IgD-negative memory B cell (primary cell): ENCODE results near the gene ZNRF3. TPM values are rescaled to one million over a fixed set of nuclear protein-coding genes. Genes with fewer than 3 reads are reported as not detected.

Experiments
- H3K27ac Mint-ChIP-seq, 3 donors: one replicate each; pipeline ENCODE4 v1.8.0; 2020 to 2022; ENCODE audit warnings: mild to moderate bottlenecking in 3 of 3, mixed read lengths in 3 of 3, moderate library complexity in 1 of 3
- H3K27me3 Mint-ChIP-seq: one replicate; pipeline ENCODE4 v1.8.0; 2021; ENCODE audit warnings: mixed read lengths
- H3K36me3 Mint-ChIP-seq: one replicate; pipeline ENCODE4 v1.8.0; 2020; ENCODE audit warnings: mild to moderate bottlenecking, mixed read lengths
- H3K4me1 Mint-ChIP-seq, 3 donors: one replicate each; pipeline ENCODE4 v1.8.0; 2020 to 2022; ENCODE audit warnings: mixed read lengths in 3 of 3, mild to moderate bottlenecking in 1 of 3
- H3K4me3 Mint-ChIP-seq, 4 donors: one replicate each; pipeline ENCODE4 v1.8.0; 2020 to 2022; ENCODE audit warnings: mild to moderate bottlenecking in 4 of 4, mixed read lengths in 4 of 4, moderate library complexity in 3 of 4
- H3K9me3 Mint-ChIP-seq, 3 donors: one replicate each; pipeline ENCODE4 v1.8.0; 2020 to 2021; ENCODE audit warnings: mixed read lengths in 3 of 3, mild to moderate bottlenecking in 1 of 3
- polyA plus RNA-seq: library from polyadenylated mRNA; unstranded; fragments of 300-500 nt; fragmentation: Illumina TruSeq; gene quantifications from one replicate; pipeline ENCODE4 v1.2.3, GENCODE V29; 2021

The ZNRF3 gene
- polyA plus RNA-seq, 1 donor from 2014 or later, result 0.16 TPM

- H3K27me3 Mint-ChIP-seq, result peaks cover 4% of the 10 kb centered on the region
- H3K4me3 Mint-ChIP-seq, result no peak overlapping the region
- H3K36me3 Mint-ChIP-seq, result peaks cover 1% of the 10 kb centered on the region
- H3K27ac Mint-ChIP-seq, result no peak overlapping the region
- no peaks in the 10 kb centered on the region for H3K9me3 Mint-ChIP-seq
- H3K4me1 Mint-ChIP-seq, result no peaks in the 10 kb centered on the region
Observed at GRCh38 chr22:29056472-29056871, 173.1 kb downstream of the ZNRF3 start.

GRCh38 chr22:29060251-29060869, 177.0 kb downstream of the ZNRF3 start:
- peaks cover 18% of the 10 kb centered on the region for H3K27me3 Mint-ChIP-seq
- no peaks in the 10 kb centered on the region for H3K9me3 Mint-ChIP-seq
- H3K4me3 Mint-ChIP-seq, result no peak overlapping the region
- peaks cover 0 to 3% (median 3%) of the 10 kb centered on the region in 3 donors for H3K4me1 Mint-ChIP-seq
- H3K36me3 Mint-ChIP-seq, result no peaks in the 10 kb centered on the region
- no peak overlapping the region for H3K27ac Mint-ChIP-seq

DNA sequence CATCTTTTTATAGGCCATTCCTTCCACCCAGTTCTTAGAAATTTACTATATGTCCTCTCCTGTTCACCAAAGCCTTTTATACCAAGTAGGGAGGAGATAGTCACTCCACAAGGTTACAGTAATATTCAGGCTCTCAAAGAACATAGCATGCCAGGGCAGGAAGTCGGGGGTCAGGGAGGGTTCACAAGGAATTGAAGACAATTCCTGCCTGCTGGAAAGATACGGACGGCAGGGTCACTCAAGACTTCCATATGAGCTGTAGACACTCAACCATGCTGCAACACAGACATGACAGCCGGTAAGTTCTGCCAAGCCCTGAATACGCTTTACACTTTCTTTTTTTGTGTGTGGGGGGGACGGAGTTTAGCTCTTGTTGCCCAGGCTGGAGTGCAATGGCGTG, 177.6 kb downstream of the ZNRF3 start:
- peaks cover 19% of the 10 kb centered on the region for H3K27me3 Mint-ChIP-seq

GRCh38 chr22:29061773-29062172, 178.4 kb downstream of the ZNRF3 start, which contains the start of gene C22orf31:
Gene C22orf31, minus strand, starts transcription at chr22:29061831. Its CDS starts 39 bp downstream, at chr22:29061792.
- no peak within 1 kb of the TSS for H3K27ac Mint-ChIP-seq

More for the DNA sequence above, 177.6 kb downstream of the ZNRF3 start:
- Mint-ChIP-seq H3K4me3 (no peak overlapping the region), H3K9me3 (no peaks in the 10 kb centered on the region), H3K27ac (no peak overlapping the region), H3K36me3 (no peaks in the 10 kb centered on the region), H3K4me1 (peaks cover 0 to 6% (median 3%) of the 10 kb centered on the region in 3 donors)

DNA sequence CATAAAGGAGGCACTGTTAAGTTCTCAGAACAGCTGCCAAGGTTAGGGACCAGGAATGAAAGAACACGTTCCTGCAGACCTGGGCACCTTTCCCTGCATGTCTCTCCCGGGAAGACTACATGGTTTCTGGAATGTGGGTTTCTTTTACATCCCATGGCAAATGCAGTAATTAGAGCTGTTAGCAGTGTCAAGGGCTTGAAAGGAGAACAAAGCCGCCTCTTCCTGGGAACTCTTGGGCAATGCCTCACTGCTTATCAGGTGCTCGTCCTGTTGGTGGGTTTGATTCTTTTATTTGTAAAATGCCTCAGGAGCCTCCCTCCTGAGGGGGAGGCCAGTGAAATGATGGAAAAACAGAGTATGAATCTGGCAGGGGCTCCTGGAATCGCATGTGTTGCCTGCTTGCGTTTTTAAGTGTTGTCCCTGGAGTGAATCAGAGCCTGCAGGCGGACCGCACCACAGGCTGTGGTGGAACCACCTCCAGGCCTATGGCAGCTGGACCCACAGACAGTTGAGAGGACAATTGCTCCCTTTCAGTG, 179.0 kb downstream of the ZNRF3 start:
- no peaks in the 10 kb centered on the region for H3K9me3 Mint-ChIP-seq
- H3K27ac Mint-ChIP-seq, result no peak overlapping the region
- no peak overlapping the region for H3K4me3 Mint-ChIP-seq
- peaks cover 0 to 12% (median 3%) of the 10 kb centered on the region in 3 donors for H3K4me1 Mint-ChIP-seq
- peaks cover 19% of the 10 kb centered on the region for H3K27me3 Mint-ChIP-seq
- H3K36me3 Mint-ChIP-seq, result no peaks in the 10 kb centered on the region

More at GRCh38 chr22:29061773-29062172, 178.4 kb downstream of the ZNRF3 start, which contains the start of gene C22orf31:
- peaks cover 0 to 10% (median 3%) of the 10 kb centered on the region in 3 donors for H3K4me1 Mint-ChIP-seq
- H3K27me3 Mint-ChIP-seq, result peaks cover 19% of the 10 kb centered on the region
- H3K9me3 Mint-ChIP-seq, result no peaks in the 10 kb centered on the region
- no peak within 1 kb of the TSS for H3K4me3 Mint-ChIP-seq
- no peaks in the 10 kb centered on the region for H3K36me3 Mint-ChIP-seq

DNA sequence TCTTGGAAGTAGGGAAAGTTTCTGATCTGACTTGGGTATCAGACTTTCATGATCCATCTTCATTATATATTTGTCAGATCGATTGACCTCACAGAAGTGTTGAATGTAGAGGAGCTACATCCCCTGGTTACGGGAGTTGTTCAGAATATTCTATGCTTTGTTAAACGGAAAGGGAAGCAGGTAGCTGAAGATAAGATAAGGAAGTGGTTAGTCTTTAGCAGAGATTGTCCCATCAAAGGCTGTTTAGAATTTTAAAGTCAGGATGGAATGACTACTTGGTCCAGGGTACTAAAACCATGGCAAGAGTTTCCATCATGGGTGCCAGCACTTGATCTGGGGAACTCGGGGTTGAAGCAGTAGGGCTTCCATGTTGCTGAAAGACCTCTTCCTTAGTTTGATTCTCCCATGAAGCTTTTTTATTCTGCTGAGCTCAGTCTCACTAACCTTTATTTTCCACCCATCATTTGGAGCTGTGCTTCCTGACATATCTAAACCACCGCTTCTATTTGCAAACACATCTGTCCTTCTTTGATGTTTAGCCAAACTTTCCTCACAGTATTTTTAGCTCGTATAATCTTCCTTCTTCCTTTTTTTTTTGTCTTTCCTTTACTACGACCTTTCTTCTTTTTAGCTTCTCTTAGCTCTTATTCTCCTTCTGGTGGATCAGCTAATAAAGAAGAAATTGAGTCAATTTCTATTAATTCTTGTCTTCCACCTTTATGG, 182.3 kb downstream of the ZNRF3 start:
- Mint-ChIP-seq H3K4me1 (peaks cover 0 to 12% (median 3%) of the 10 kb centered on the region in 3 donors), H3K36me3 (no peaks in the 10 kb centered on the region), H3K4me3 (no peak overlapping the region), H3K27me3 (peaks cover 30% of the 10 kb centered on the region), H3K27ac (no peak overlapping the region), H3K9me3 (no peaks in the 10 kb centered on the region)

DNA sequence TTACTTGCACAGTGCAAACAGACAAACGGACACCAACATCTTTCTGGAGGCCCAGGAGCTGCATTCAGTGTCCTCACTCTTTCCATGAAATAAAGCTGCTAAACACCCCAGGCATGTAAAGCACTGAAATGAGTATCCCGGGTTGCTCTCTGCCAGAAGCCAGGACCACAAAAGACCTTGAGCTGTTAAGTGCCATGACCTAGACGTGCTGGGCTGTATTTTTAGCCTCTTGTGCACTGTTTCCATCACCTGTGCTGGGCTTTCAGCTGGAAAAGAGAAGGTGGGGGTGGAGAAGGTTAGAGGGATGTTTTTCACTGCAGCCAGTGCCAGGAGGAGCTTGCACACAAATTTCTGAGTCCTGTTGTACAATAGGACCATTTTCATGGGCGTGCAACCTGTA, 186.1 kb downstream of the ZNRF3 start:
- H3K27ac Mint-ChIP-seq, result peak overlapping the region in 1 of 3 donors; percentile 59

DNA sequence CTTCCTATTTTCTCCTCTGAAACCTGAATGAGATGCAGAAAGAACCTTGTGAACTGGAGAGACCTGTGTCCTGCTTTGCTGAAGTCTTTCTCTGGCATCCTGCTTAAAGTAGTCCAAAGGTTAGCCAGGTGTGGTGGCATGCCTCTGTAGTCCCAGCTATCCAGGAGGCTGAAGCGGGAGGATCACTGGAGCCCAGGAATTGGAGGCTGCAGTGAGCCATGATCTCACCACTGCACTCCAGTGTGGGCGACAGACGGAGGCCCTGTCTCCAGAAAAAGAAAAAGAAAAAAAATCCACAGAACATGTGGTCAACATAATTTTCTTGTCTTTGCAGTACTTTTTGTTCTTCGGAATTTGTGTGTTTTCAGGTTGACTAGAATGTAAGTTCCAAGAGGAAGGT, 187.1 kb downstream of the ZNRF3 start:
- Mint-ChIP-seq H3K36me3 (no peaks in the 10 kb centered on the region), H3K4me1 (peaks cover 4 to 19% (median 11%) of the 10 kb centered on the region in 3 donors), H3K27me3 (peaks cover 46% of the 10 kb centered on the region)

More for the DNA sequence above, 186.1 kb downstream of the ZNRF3 start:
- peaks cover 44% of the 10 kb centered on the region for H3K27me3 Mint-ChIP-seq
- no peaks in the 10 kb centered on the region for H3K9me3 Mint-ChIP-seq
- H3K36me3 Mint-ChIP-seq, result no peaks in the 10 kb centered on the region
- H3K4me3 Mint-ChIP-seq, result no peak overlapping the region
- peaks cover 4 to 19% (median 11%) of the 10 kb centered on the region in 3 donors for H3K4me1 Mint-ChIP-seq

GRCh38 chr22:29071261-29072045, 188.1 kb downstream of the ZNRF3 start:
- H3K27ac Mint-ChIP-seq, result no peak overlapping the region
- H3K9me3 Mint-ChIP-seq, result peaks cover 0 to 2% (median 0%) of the 10 kb centered on the region in 3 donors
- peaks cover 4 to 13% (median 11%) of the 10 kb centered on the region in 3 donors for H3K4me1 Mint-ChIP-seq
- H3K36me3 Mint-ChIP-seq, result no peaks in the 10 kb centered on the region
- H3K27me3 Mint-ChIP-seq, result peaks cover 52% of the 10 kb centered on the region
- H3K4me3 Mint-ChIP-seq, result peak overlapping the region; percentile 71 to 93 (median 84)

More for the DNA sequence above, 187.1 kb downstream of the ZNRF3 start:
- H3K9me3 Mint-ChIP-seq, result no peaks in the 10 kb centered on the region
- peak overlapping the region in 2 of 4 donors; percentile 36 to 76 for H3K4me3 Mint-ChIP-seq
- H3K27ac Mint-ChIP-seq, result no peak overlapping the region

DNA sequence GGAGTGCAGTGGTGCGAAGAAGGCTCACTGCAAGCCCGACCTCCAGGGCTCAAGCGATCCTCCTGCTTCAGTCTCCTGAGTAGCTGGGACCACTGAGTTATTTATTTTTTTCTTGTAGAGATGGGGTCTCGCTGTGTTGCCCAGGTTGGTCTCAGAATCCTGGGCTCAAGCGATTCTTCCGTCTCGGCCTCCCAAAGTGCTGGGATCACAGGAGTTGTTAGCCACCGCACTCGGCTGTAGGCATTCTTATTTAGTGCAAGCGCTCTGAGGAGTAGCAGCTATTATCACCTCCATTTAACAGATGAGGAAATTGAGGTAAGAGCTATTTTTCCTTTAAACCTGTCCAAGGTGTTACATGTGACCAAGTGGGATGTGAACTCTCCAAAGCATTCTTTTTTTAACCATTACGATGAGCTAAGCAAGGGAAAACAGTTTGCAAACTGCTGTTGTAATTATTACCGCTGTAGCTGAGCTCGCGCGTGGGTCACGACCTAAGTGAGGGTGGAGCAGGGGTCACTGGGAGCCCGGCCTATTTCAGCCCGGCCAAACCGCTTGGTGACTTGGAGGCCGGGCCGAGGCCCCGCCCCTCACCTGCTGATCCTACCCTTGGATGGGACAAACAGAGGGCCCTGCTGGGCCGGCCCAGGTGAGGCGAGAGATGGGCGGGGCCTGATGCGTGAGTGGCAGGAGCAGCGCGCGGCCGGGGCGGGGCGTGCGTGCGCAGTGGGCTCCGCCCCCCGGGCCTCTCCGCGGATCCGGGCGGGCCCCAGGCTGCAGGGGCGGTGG, 189.0 kb downstream of the ZNRF3 start:
- Mint-ChIP-seq H3K36me3 (no peaks in the 10 kb centered on the region), H3K4me3 (peak overlapping the region; percentile 66 to 89 (median 75)), H3K9me3 (peaks cover 0 to 2% (median 0%) of the 10 kb centered on the region in 3 donors), H3K4me1 (peaks cover 4 to 11% (median 10%) of the 10 kb centered on the region in 3 donors), H3K27ac (no peak overlapping the region), H3K27me3 (peaks cover 54% of the 10 kb centered on the region)

DNA sequence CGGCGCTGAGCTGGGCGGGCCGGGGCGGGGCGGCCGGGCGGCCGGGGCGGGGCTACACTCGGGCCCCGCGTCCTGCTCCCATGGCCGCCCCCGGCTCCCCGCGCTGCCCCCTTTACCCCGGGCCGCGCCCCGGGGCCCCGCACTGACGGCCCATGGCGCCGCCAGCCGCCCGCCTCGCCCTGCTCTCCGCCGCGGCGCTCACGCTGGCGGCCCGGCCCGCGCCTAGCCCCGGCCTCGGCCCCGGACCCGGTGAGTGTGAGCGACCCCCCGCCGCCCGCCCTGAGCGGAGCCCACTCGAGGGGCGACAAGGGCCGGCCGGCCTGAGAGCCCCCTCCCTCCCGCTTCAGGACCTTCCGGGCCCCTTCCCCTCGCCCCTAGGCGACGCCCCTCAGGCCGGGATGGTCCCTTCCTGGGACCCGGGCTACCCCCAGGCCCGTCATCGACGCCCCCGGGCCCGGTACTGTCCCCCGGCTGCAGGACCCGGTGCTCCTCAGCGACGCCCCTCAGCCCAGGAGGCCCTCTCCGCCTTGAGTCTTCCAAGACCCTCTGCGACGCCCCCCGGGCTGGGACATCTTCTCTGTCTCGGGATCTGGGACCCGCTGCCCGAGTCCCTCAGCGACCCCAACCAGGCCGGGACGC, 189.7 kb downstream of the ZNRF3 start, which contains the start of gene KREMEN1:
TSS of gene KREMEN1 (plus strand) at position 57 of the 639 bp plus-strand sequence. CDS start at position 153, 96 bp downstream.
- H3K27ac Mint-ChIP-seq, result no peak within 1 kb of the TSS
- H3K9me3 Mint-ChIP-seq, result peaks cover 0 to 2% (median 0%) of the 10 kb centered on the region in 3 donors
- peak within 1 kb of the TSS; percentile 66 to 89 (median 75) for H3K4me3 Mint-ChIP-seq
- H3K27me3 Mint-ChIP-seq, result peaks cover 56% of the 10 kb centered on the region
- H3K4me1 Mint-ChIP-seq, result peaks cover 4 to 11% (median 10%) of the 10 kb centered on the region in 3 donors
- H3K36me3 Mint-ChIP-seq, result no peaks in the 10 kb centered on the region

DNA sequence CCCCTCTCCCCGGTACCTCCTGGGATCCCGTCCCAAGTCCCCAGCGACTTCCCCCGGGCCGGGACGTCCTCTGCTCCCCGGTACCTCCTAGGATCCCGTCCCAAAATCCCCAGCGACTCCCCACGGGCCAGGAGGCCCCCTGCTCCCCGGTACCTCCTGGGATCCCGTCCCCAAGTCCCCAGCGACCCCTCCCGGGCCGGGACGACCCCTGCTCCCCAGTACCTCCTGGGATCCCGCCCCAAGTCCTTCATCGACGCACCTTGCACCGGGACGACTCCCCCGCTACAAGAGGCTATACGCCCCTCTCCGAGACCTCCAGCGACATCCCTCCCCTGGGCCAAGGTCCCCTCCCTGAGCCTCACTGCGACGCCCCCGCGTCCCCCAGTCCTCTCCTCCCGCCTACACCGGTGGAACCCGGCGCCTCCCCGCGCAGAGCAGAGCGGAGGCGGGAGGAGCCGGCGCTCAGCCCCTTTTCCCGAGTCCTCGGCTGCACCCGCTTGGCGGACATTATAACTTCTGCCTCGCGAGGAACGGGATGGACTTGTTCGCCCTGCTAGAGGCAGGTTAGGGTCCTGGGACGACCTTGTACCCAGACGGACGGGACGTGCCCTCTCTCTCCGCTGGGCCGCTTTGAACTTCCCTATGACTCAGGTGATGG, 190.4 kb downstream of the ZNRF3 start:
- H3K27me3 Mint-ChIP-seq, result peaks cover 60% of the 10 kb centered on the region
- no peaks in the 10 kb centered on the region for H3K36me3 Mint-ChIP-seq
- peak overlapping the region; percentile 41 to 80 (median 63) for H3K4me3 Mint-ChIP-seq
- H3K9me3 Mint-ChIP-seq, result peaks cover 0 to 2% (median 0%) of the 10 kb centered on the region in 3 donors
- H3K4me1 Mint-ChIP-seq, result peaks cover 4 to 11% (median 10%) of the 10 kb centered on the region in 3 donors
- H3K27ac Mint-ChIP-seq, result no peak overlapping the region

DNA sequence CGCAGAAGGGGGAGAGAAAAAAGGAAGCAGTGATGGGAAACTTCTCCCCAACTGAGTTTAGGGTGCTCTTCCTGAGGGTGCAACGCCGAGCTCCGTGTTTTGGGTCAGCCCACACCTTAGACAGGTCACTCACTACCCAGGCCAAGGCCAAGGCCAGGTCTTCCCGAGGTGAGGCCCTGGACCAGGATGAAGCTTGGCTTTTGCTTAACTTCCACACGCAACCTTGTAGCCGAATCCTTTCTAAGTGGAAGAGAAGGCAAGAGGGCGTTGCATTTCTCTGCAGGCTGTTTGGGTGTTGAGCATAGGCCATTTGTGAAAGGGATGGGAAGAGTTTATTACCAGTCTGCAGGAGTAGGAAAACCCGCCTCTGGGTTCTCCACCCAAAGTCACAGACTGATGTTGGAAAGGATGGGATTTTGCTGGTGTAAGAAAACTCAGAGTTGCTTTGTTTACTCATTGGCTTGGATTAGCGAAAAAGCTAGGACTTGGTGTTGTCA, 191.0 kb downstream of the ZNRF3 start:
- peak overlapping the region; percentile 41 to 80 (median 63) for H3K4me3 Mint-ChIP-seq
- H3K27me3 Mint-ChIP-seq, result peaks cover 63% of the 10 kb centered on the region
- no peak overlapping the region for H3K27ac Mint-ChIP-seq
- no peaks in the 10 kb centered on the region for H3K36me3 Mint-ChIP-seq
- H3K9me3 Mint-ChIP-seq, result peaks cover 0 to 2% (median 0%) of the 10 kb centered on the region in 3 donors
- peaks cover 4 to 11% (median 10%) of the 10 kb centered on the region in 3 donors for H3K4me1 Mint-ChIP-seq
